ENCODE measurements around the gene RPL37. TPM values are rescaled to one million over a fixed set of nuclear protein-coding genes. Genes with fewer than 3 reads are reported as not detected.

Gene RPL37
- total RNA-seq, 1 experiment from 2014 or later = 1,279 TPM

DNA sequence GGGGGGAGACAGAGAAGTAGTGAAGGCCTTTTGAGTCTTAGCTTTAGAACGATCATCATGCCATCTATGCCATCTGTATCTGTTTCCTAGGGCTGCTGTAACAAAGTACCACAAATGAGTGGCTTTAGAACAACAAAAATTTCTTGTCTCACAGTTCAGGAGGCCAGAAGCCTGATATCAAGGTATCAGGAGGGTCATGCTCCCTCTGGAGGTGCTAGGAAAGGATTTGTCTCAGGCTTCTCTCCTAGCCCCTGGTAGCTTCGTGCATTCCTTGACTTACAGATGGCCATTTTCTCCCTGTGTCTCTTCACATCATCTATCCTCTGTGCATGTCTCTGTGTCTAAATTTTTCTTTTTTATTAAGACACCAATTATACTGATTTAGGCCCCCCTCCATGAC lies 11.3 kb upstream of the RPL37 start (continued):
- TF ChIP-seq FOSL1 (IDR thresholded peaks at IDR 0.05; ENCODE audit: low read depth) (no peak), CEBPB (IDR thresholded peaks at IDR 0.05; ENCODE audit: low read depth) (no peak), JUND (IDR thresholded peaks at IDR 0.05) (no peak), TCF7L2 (IDR thresholded peaks at IDR 0.05; ENCODE audit: borderline replicate concordance, extremely low read depth, insufficient read depth, insufficient read length) (no peak), EZH2phosphoT487 (IDR thresholded peaks at IDR 0.05; ENCODE audit: borderline replicate concordance) (no peak), CBX3 (IDR thresholded peaks at IDR 0.05; ENCODE audit: low read depth) (no peak)

GRCh38 chr5:40844565-40844964 lies 9.5 kb upstream of the RPL37 start:
- Histone ChIP-seq H3K9ac (ENCODE audit: low read length) (no peak overlapping the region), H3K36me3 (ENCODE audit: control insufficient read depth in 1 of 2, insufficient read depth in 2 of 2, low read length in 2 of 2) (no peaks in the 10 kb centered on the region), H3K4me3 (replicated peaks in 1 of 2; ENCODE audit: low read depth in 1 of 2, low read length in 2 of 2) (no peak overlapping the region), H3K9me2 (ENCODE audit: insufficient read depth) (no peaks in the 10 kb centered on the region), H3K27ac (ENCODE audit: low read depth, low read length) (no peak overlapping the region), H3K79me2 (ENCODE audit: insufficient read depth, low read length) (no peaks in the 10 kb centered on the region), H3K9me3 (ENCODE audit: control insufficient read depth in 1 of 2, insufficient read depth in 1 of 2, low read depth in 1 of 2, low read length in 2 of 2) (no peaks in the 10 kb centered on the region), H3K27me3 (ENCODE audit: insufficient read depth, low read length) (no peaks in the 10 kb centered on the region), H4K20me1 (ENCODE audit: insufficient read depth) (no peaks in the 10 kb centered on the region), H2AFZ (ENCODE audit: low read depth, low read length, poor library complexity, severe bottlenecking) (no peak overlapping the region), H3K4me2 (ENCODE audit: low read length) (no peak overlapping the region), H3K4me1 (ENCODE audit: control insufficient read depth in 1 of 2, insufficient read depth in 2 of 2, low read length in 2 of 2) (no peaks in the 10 kb centered on the region)
- TF ChIP-seq ELF1 (IDR thresholded peaks at IDR 0.05; ENCODE audit: borderline replicate concordance, low read depth) (no peak), MAX (IDR thresholded peaks at IDR 0.05) (no peak), EZH2 (IDR thresholded peaks at IDR 0.05) (no peak), SRF (IDR thresholded peaks at IDR 0.05; ENCODE audit: low read depth) (no peak), POLR2A (IDR thresholded peaks at IDR 0.05; ENCODE audit: borderline replicate concordance, extremely low read depth, insufficient read depth, insufficient read length) (no peak), REST (IDR thresholded peaks at IDR 0.05; ENCODE audit: low read depth) (no peak), RAD21 (IDR thresholded peaks at IDR 0.05; ENCODE audit: low read depth) (no peak), ZFX (IDR thresholded peaks at IDR 0.05) (no peak), EZH2phosphoT487 (IDR thresholded peaks at IDR 0.05; ENCODE audit: borderline replicate concordance) (no peak), EGR1 (IDR thresholded peaks at IDR 0.05; ENCODE audit: low read depth) (no peak), CEBPB (IDR thresholded peaks at IDR 0.05; ENCODE audit: low read depth) (no peak), POLR2AphosphoS5 (IDR thresholded peaks at IDR 0.05; ENCODE audit: low read depth, low read length) (no peak)
- TF ChIP-seq, protein P1, sequence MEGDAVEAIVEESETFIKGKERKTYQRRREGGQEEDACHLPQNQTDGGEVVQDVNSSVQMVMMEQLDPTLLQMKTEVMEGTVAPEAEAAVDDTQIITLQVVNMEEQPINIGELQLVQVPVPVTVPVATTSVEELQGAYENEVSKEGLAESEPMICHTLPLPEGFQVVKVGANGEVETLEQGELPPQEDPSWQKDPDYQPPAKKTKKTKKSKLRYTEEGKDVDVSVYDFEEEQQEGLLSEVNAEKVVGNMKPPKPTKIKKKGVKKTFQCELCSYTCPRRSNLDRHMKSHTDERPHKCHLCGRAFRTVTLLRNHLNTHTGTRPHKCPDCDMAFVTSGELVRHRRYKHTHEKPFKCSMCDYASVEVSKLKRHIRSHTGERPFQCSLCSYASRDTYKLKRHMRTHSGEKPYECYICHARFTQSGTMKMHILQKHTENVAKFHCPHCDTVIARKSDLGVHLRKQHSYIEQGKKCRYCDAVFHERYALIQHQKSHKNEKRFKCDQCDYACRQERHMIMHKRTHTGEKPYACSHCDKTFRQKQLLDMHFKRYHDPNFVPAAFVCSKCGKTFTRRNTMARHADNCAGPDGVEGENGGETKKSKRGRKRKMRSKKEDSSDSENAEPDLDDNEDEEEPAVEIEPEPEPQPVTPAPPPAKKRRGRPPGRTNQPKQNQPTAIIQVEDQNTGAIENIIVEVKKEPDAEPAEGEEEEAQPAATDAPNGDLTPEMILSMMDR (IDR thresholded peaks at IDR 0.05 in 2 of 3, conservative IDR thresholded peaks at IDR 0.05 in 1 of 3; ENCODE audit: borderline replicate concordance in 1 of 3, insufficient read depth in 1 of 3, low read depth in 2 of 3, low read length in 2 of 3) = no peak
- TF ChIP-seq, protein P2, sequence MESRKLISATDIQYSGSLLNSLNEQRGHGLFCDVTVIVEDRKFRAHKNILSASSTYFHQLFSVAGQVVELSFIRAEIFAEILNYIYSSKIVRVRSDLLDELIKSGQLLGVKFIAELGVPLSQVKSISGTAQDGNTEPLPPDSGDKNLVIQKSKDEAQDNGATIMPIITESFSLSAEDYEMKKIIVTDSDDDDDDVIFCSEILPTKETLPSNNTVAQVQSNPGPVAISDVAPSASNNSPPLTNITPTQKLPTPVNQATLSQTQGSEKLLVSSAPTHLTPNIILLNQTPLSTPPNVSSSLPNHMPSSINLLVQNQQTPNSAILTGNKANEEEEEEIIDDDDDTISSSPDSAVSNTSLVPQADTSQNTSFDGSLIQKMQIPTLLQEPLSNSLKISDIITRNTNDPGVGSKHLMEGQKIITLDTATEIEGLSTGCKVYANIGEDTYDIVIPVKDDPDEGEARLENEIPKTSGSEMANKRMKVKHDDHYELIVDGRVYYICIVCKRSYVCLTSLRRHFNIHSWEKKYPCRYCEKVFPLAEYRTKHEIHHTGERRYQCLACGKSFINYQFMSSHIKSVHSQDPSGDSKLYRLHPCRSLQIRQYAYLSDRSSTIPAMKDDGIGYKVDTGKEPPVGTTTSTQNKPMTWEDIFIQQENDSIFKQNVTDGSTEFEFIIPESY (IDR thresholded peaks at IDR 0.05; ENCODE audit: extremely low read depth, insufficient replicate concordance, low read length) = no peak
- TF ChIP-seq, protein P3, sequence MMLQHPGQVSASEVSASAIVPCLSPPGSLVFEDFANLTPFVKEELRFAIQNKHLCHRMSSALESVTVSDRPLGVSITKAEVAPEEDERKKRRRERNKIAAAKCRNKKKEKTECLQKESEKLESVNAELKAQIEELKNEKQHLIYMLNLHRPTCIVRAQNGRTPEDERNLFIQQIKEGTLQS (IDR thresholded peaks at IDR 0.05) = no peak
- ATAC-seq (no peak), DNase-seq (ENCODE audit: low read depth, low spot score) (no peak)
- intact Hi-C loops (cut with micrococcal nuclease) = no loop called here
- ChIA-PET RAD21 (ENCODE audit: low non-redundant PET in 1 of 2, low total read pairs in 2 of 2, uncharacterized antibody in 2 of 2, unreplicated experiment in 2 of 2) (no interaction called here), CTCF (no interaction called here), POLR2A (no interaction called here)
- no TSS peak for BruUV-seq (replicated peaks)
